ENCODE measurements around the gene GLT6D1. TPM values are rescaled to one million over a fixed set of nuclear protein-coding genes. Genes with fewer than 3 reads are reported as not detected.

Gene GLT6D1
- total RNA-seq, 6 experiments from 2014 or later, result not detected

- ATAC-seq, result no peak
- no CpG with 5 or more reads among the region's 22 CpGs for WGBS (ENCODE audit: insufficient coverage, low coverage, low lambda C conversion rate, missing lambda C conversion rate)
Observed at GRCh38 chr9:135608294-135608998, 30.9 kb downstream of the GLT6D1 start.

GRCh38 chr9:135607401-135608293 is 31.7 kb downstream of the GLT6D1 start:
- Histone ChIP-seq H3K4me1 (no peaks in the 10 kb centered on the region), H3K4me3 (no peak overlapping the region), H3K27me3 (no peaks in the 10 kb centered on the region), H3K27ac (no peak overlapping the region), H3K9me3 (no peaks in the 10 kb centered on the region), H3K36me3 (no peaks in the 10 kb centered on the region)
- WGBS (ENCODE audit: insufficient coverage, low coverage, low lambda C conversion rate, missing lambda C conversion rate), result 57% methylated on average over 3 of the region's 25 CpGs
- no peak for ATAC-seq
- intact Hi-C loops (cut with DNase I), result no loop called here
- no peak for TF ChIP-seq POLR2A (IDR thresholded peaks at IDR 0.05)
- no peak for TF ChIP-seq CTCF (IDR thresholded peaks at IDR 0.05)
- DNase-seq, result peak in 1 of 3 donors; percentile 37

More at GRCh38 chr9:135608294-135608998, 30.9 kb downstream of the GLT6D1 start:
- intact Hi-C loops (cut with DNase I), result no loop called here
- Histone ChIP-seq H3K27me3 (no peaks in the 10 kb centered on the region), H3K9me3 (no peaks in the 10 kb centered on the region), H3K4me1 (no peaks in the 10 kb centered on the region), H3K4me3 (no peak overlapping the region), H3K27ac (no peak overlapping the region), H3K36me3 (no peaks in the 10 kb centered on the region)
- TF ChIP-seq POLR2A (IDR thresholded peaks at IDR 0.05), result no peak
- no peak for TF ChIP-seq CTCF (IDR thresholded peaks at IDR 0.05)
- DNase-seq, result peak in 1 of 3 donors; percentile 35

- ATAC-seq (no peak), DNase-seq (no peak)
- Histone ChIP-seq H3K36me3 (no peaks in the 10 kb centered on the region), H3K4me1 (no peaks in the 10 kb centered on the region), H3K4me3 (no peak overlapping the region), H3K27me3 (no peaks in the 10 kb centered on the region), H3K27ac (no peak overlapping the region), H3K9me3 (no peaks in the 10 kb centered on the region)
- TF ChIP-seq CTCF (IDR thresholded peaks at IDR 0.05), result no peak
- no peak for TF ChIP-seq POLR2A (IDR thresholded peaks at IDR 0.05)
- intact Hi-C loops (cut with DNase I), result no loop called here
- 71% methylated on average over 6 of the region's 11 CpGs for WGBS (ENCODE audit: insufficient coverage, low coverage, low lambda C conversion rate, missing lambda C conversion rate)
Observed at GRCh38 chr9:135606885-135607259, 32.5 kb downstream of the GLT6D1 start.

- no peaks in the 10 kb centered on the region for H3K27me3 ChIP-seq
- no peak overlapping the region for H3K4me3 ChIP-seq
- 0% methylated on average over 4 of the region's 14 CpGs for WGBS (ENCODE audit: insufficient coverage, low coverage, low lambda C conversion rate, missing lambda C conversion rate)
- no peaks in the 10 kb centered on the region for H3K36me3 ChIP-seq
- no peaks in the 10 kb centered on the region for H3K9me3 ChIP-seq
- intact Hi-C loops (cut with DNase I), result no loop called here
- TF ChIP-seq CTCF (IDR thresholded peaks at IDR 0.05), result no peak
- no peak for TF ChIP-seq POLR2A (IDR thresholded peaks at IDR 0.05)
- no peak overlapping the region for H3K27ac ChIP-seq
- no peaks in the 10 kb centered on the region for H3K4me1 ChIP-seq
- peak in 2 of 3 donors; percentile 47 to 53 for DNase-seq
- no peak for ATAC-seq
Observed at GRCh38 chr9:135605238-135605781, 34.0 kb downstream of the GLT6D1 start.
